Calu3 (cell line): ENCODE data around the gene NCOR1. TPM values are rescaled to one million over a fixed set of nuclear protein-coding genes. Genes with fewer than 3 reads are reported as not detected.

Experiments
- BruUV-seq: library from RNA; stranded (reverse); fragments of 400-500 nt; replicated peaks from 2 replicates; lab custom pipeline; 2021; lab: Mats Ljungman, UMichigan
- CTCF ChIA-PET: fragments of 300-600 bp; sonication (Branson Sonifier 250); formaldehyde crosslinking; loops from one replicate; lab custom pipeline; 2022; ENCODE audit warnings: antibody characterized with exemption; lab: Charles Lee
- DNase-seq: peaks from one replicate; pipeline ENCODE4 v3.0.0; 2022
- H3K27ac Mint-ChIP-seq: one replicate; pipeline ENCODE4 v1.8.0; 2022; ENCODE audit warnings: mixed read lengths; ENCODE audit not compliant: unreplicated experiment
- H3K27me3 Mint-ChIP-seq: one replicate; pipeline ENCODE4 v1.8.0; 2022; ENCODE audit warnings: mixed read lengths; ENCODE audit not compliant: unreplicated experiment
- H3K36me3 Mint-ChIP-seq: one replicate; pipeline ENCODE4 v1.8.0; 2022; ENCODE audit warnings: mild to moderate bottlenecking, moderate library complexity, mixed read lengths; ENCODE audit not compliant: insufficient read depth, unreplicated experiment
- H3K4me1 Mint-ChIP-seq: one replicate; pipeline ENCODE4 v1.8.0; 2022; ENCODE audit warnings: mild to moderate bottlenecking, low read depth, mixed read lengths; ENCODE audit not compliant: unreplicated experiment
- H3K4me3 Mint-ChIP-seq: one replicate; pipeline ENCODE4 v1.8.0; 2022; ENCODE audit warnings: mild to moderate bottlenecking, low read depth, moderate library complexity, mixed read lengths; ENCODE audit not compliant: unreplicated experiment
- H3K9me3 Mint-ChIP-seq: one replicate; pipeline ENCODE4 v1.8.0; 2022; ENCODE audit warnings: low read depth, mixed read lengths; ENCODE audit not compliant: unreplicated experiment
- intact Hi-C: fragments of 100-400 bp; cut with micrococcal nuclease; formaldehyde crosslinking; loops from one replicate; pipeline ENCODE4 v1.10.0; 2022; ENCODE audit not compliant: unreplicated experiment
- total RNA-seq: library from RNA; stranded (reverse); gene quantifications from 2 replicates; pipeline ENCODE4 v1.2.3, GENCODE V29; 2022
- TF ChIP-seq, protein P1 (sequence below): fragments of 200-600 bp; IDR thresholded peaks from one replicate; pipeline ENCODE4 v1.8.0; 2022; ENCODE audit warnings: antibody characterized with exemption; ENCODE audit not compliant: unreplicated experiment

Gene NCOR1
- total RNA-seq, 1 experiment from 2014 or later, result 84.0 TPM

DNA sequence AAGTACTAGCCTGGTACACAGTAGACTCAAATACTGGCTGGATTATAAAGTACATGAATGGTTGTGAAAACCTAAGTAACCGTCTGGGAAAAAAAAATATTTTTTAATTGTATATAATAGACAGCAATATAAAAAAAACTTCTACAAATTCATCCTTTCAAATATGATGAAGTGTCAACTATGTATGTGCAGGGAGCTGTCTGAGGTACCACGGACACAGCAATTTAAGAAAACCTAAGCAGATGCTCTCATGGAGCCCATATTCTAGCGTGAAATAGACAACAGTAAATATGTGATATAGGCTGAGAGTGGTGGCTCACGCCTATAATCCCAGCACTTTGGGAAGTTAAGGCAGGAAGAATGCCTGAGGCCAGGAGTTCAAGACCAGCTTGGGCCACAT lies 111.1 kb downstream of the NCOR1 start:
- intact Hi-C loops, result no loop called here
- H3K36me3 Mint-ChIP-seq, result peaks cover 33% of the 10 kb centered on the region
- no TSS peak for BruUV-seq
- CTCF ChIA-PET, result no interaction called here
- H3K27ac Mint-ChIP-seq, result no peak overlapping the region
- H3K4me3 Mint-ChIP-seq, result no peak overlapping the region
- H3K9me3 Mint-ChIP-seq, result no peaks in the 10 kb centered on the region
- TF ChIP-seq, protein P1, sequence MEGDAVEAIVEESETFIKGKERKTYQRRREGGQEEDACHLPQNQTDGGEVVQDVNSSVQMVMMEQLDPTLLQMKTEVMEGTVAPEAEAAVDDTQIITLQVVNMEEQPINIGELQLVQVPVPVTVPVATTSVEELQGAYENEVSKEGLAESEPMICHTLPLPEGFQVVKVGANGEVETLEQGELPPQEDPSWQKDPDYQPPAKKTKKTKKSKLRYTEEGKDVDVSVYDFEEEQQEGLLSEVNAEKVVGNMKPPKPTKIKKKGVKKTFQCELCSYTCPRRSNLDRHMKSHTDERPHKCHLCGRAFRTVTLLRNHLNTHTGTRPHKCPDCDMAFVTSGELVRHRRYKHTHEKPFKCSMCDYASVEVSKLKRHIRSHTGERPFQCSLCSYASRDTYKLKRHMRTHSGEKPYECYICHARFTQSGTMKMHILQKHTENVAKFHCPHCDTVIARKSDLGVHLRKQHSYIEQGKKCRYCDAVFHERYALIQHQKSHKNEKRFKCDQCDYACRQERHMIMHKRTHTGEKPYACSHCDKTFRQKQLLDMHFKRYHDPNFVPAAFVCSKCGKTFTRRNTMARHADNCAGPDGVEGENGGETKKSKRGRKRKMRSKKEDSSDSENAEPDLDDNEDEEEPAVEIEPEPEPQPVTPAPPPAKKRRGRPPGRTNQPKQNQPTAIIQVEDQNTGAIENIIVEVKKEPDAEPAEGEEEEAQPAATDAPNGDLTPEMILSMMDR, result no peak
- H3K4me1 Mint-ChIP-seq, result no peaks in the 10 kb centered on the region
- no peak for DNase-seq
- H3K27me3 Mint-ChIP-seq, result no peaks in the 10 kb centered on the region

GRCh38 chr17:16101440-16101839 lies 113.9 kb downstream of the NCOR1 start:
- no TSS peak for BruUV-seq
- Mint-ChIP-seq H3K9me3 (no peaks in the 10 kb centered on the region), H3K27me3 (no peaks in the 10 kb centered on the region), H3K4me3 (no peak overlapping the region), H3K27ac (no peak overlapping the region), H3K4me1 (no peaks in the 10 kb centered on the region), H3K36me3 (peaks cover 33% of the 10 kb centered on the region)
- intact Hi-C loops, result no loop called here
- DNase-seq, result no peak
- TF ChIP-seq, protein P1, result no peak
- CTCF ChIA-PET, result interaction anchor here (0.5 kb wide), 1 partner anchor 208 kb away, joined by 3 read pairs; no protein-coding TSS in a partner anchor

DNA sequence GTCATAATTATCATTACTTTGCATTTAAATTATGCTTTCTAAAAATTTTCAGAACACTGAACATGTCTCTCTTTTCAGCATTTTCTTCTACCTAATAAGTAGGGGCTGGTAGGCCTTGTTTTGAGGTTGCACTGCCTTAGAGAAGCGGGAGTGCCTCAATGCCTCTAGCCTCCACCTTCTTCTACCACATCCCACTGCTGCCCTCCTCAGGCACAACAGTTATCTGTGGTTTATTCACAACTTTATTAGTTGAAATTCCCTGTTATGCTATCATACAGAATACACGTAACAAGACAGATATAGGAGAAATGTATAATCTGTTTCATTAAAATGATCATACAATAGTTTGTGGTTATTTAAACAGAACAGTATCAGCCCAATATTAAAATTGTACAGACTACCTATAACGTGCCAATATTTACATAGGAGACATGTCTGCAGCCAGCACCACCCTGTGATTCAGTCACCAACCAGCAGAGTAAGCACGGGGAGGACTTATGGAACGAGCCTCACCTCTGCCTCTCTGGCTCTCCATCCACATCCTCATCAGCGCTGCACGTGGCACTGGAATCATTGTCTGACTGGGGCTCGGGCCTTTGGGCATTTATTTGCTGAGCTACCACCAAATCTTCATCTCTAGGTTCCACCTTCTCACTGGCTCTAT lies 114.5 kb downstream of the NCOR1 start:
- intact Hi-C loops, result no loop called here
- H3K36me3 Mint-ChIP-seq, result peaks cover 31% of the 10 kb centered on the region
- no peak overlapping the region for H3K27ac Mint-ChIP-seq
- H3K4me3 Mint-ChIP-seq, result no peak overlapping the region
- H3K9me3 Mint-ChIP-seq, result no peaks in the 10 kb centered on the region
- BruUV-seq, result no TSS peak
- TF ChIP-seq, protein P1, result no peak
- H3K4me1 Mint-ChIP-seq, result no peaks in the 10 kb centered on the region
- DNase-seq, result no peak
- no peaks in the 10 kb centered on the region for H3K27me3 Mint-ChIP-seq
- CTCF ChIA-PET, result interaction anchor here (0.5 kb wide), 1 partner anchor 209 kb away, joined by 3 read pairs; no protein-coding TSS in a partner anchor

- no TSS peak for BruUV-seq
- H3K4me3 Mint-ChIP-seq, result no peak overlapping the region
- H3K4me1 Mint-ChIP-seq, result peaks cover 11% of the 10 kb centered on the region
- peaks cover 12% of the 10 kb centered on the region for H3K36me3 Mint-ChIP-seq
- TF ChIP-seq, protein P1, result no peak
- CTCF ChIA-PET, result no interaction called here
- H3K27me3 Mint-ChIP-seq, result no peaks in the 10 kb centered on the region
- H3K9me3 Mint-ChIP-seq, result peaks cover 3% of the 10 kb centered on the region
- no peak for DNase-seq
- H3K27ac Mint-ChIP-seq, result no peak overlapping the region
- intact Hi-C loops, result no loop called here
These were observed 123.6 kb downstream of the NCOR1 start for GRCh38 chr17:16091773-16092172.
